ENCODE results near the gene TK1. TPM values are rescaled to one million over a fixed set of nuclear protein-coding genes. Genes with fewer than 3 reads are reported as not detected.
A peak's percentile ranks its signal among the peaks of the same experiment; 100 is the strongest.
"Not testable (repeated sequence)": the region's sequence is repeated elsewhere in the genome, so short reads cannot be mapped to it uniquely, and the experiment has no call there.

TK1 gene
- polyA plus RNA-seq (2011; rRNA removed) (62.5 and 130 TPM in 2 replicates), polyA minus RNA-seq (2011; rRNA and poly(A)+ RNA removed) (36.9 and 57.7 TPM in 2 replicates)

GRCh38 chr17:78186692-78187595, at the start of gene TK1, which contains the start of gene AFMID:
Gene TK1 (minus strand): TSS chr17:78187052. CDS start chr17:78186994, 58 bp downstream.
Gene AFMID (plus strand): TSS chr17:78187362. CDS start chr17:78187371, 9 bp downstream.
- ChIA-PET POLR2A (interaction anchor here (0.6 kb wide), 1 partner anchor 229 kb away, joined by 21 read pairs; the partner anchor contains the start of gene TNRC6C), CTCF (interaction anchor here (0.9 to 3.7 kb wide), 8 partner anchors 11 to 235 kb away, joined by 3 to 35 read pairs (median 5); no protein-coding TSS in a partner anchor)
- H3K27me3 ChIP-seq (ENCODE audit: control insufficient read depth, insufficient read depth, low read length): no peaks in the 10 kb centered on the region
- peak; percentile 91 for TF ChIP-seq CTCF (IDR thresholded peaks at IDR 0.05; ENCODE audit: insufficient read depth, low read depth, low read length)
- peaks cover 3% of the 10 kb centered on the region; the same call in 1 of the 2 replicates for H3K36me3 ChIP-seq (ENCODE audit: control insufficient read depth, insufficient read depth, low read length)
- H3K4me3 ChIP-seq (ENCODE audit: low read depth, low read length): peak within 1 kb of the TSS; percentile 63
- peak; percentile 78 for DNase-seq (ENCODE audit: low read depth)

- no peak for TF ChIP-seq CTCF (IDR thresholded peaks at IDR 0.05; ENCODE audit: insufficient read depth, low read depth, low read length)
- no peaks in the 10 kb centered on the region for H3K36me3 ChIP-seq (ENCODE audit: control insufficient read depth, insufficient read depth, low read length)
- no peak for DNase-seq (ENCODE audit: low read depth)
- ChIA-PET CTCF (interaction anchor here (2.5 kb wide), 1 partner anchor 14 kb away, joined by 13 read pairs; no protein-coding TSS in a partner anchor), POLR2A (no interaction called here)
- peaks cover 23% of the 10 kb centered on the region for H3K27me3 ChIP-seq (ENCODE audit: control insufficient read depth, insufficient read depth, low read length)
- no peak overlapping the region for H3K4me3 ChIP-seq (ENCODE audit: low read depth, low read length)
These were observed 49.0 kb upstream of the TK1 start for GRCh38 chr17:78235885-78236284.

- ChIA-PET POLR2A (interaction anchor here (0.6 kb wide), 1 partner anchor 213 kb away, joined by 9 read pairs; no protein-coding TSS in a partner anchor), CTCF (interaction anchor here (2.5 kb wide), 1 partner anchor 15 kb away, joined by 13 read pairs; no protein-coding TSS in a partner anchor)
- H3K27me3 ChIP-seq (ENCODE audit: control insufficient read depth, insufficient read depth, low read length): peaks cover 28% of the 10 kb centered on the region
- H3K4me3 ChIP-seq (ENCODE audit: low read depth, low read length); H3K36me3 ChIP-seq (ENCODE audit: control insufficient read depth, insufficient read depth, low read length); DNase-seq (ENCODE audit: low read depth): not testable (repeated sequence)
These were observed 48.2 kb upstream of the TK1 start for GRCh38 chr17:78235022-78235421.

- TF ChIP-seq CTCF (IDR thresholded peaks at IDR 0.05; ENCODE audit: insufficient read depth, low read depth, low read length): no peak
- ChIA-PET POLR2A (no interaction called here), CTCF (interaction anchor here (2.5 kb wide), 1 partner anchor 16 kb away, joined by 13 read pairs; no protein-coding TSS in a partner anchor)
- Histone ChIP-seq H3K36me3 (ENCODE audit: control insufficient read depth, insufficient read depth, low read length) (no peaks in the 10 kb centered on the region), H3K27me3 (ENCODE audit: control insufficient read depth, insufficient read depth, low read length) (peaks cover 28% of the 10 kb centered on the region), H3K4me3 (ENCODE audit: low read depth, low read length) (no peak overlapping the region)
- DNase-seq (ENCODE audit: low read depth): no peak
These were observed 47.5 kb upstream of the TK1 start for GRCh38 chr17:78234261-78234865.

GRCh38 chr17:78233678-78234077, 46.8 kb upstream of the TK1 start:
- ChIA-PET POLR2A (no interaction called here), CTCF (no interaction called here)
- Histone ChIP-seq H3K27me3 (ENCODE audit: control insufficient read depth, insufficient read depth, low read length) (peaks cover 28% of the 10 kb centered on the region), H3K4me3 (ENCODE audit: low read depth, low read length) (no peak overlapping the region), H3K36me3 (ENCODE audit: control insufficient read depth, insufficient read depth, low read length) (no peaks in the 10 kb centered on the region)
- no peak for DNase-seq (ENCODE audit: low read depth)
- no peak for TF ChIP-seq CTCF (IDR thresholded peaks at IDR 0.05; ENCODE audit: insufficient read depth, low read depth, low read length)

All from BJ (cell line).